GM13977 (cell line): ENCODE results near the gene SOX5.

Experiments used
- DNase-seq: peaks from one replicate; pipeline ENCODE4 v3.0.0; 2012; ENCODE audit warnings: low spot score
- CTCF ChIP-seq: IDR thresholded peaks from 2 replicates; pipeline ENCODE4 v1.5.1; 2012; ENCODE audit warnings: mild to moderate bottlenecking, control low read depth; ENCODE audit not compliant: insufficient read depth; ENCODE audit errors: extremely low read depth, missing control alignments
- in situ Hi-C: fragments of 300-500 bp; cut with MboI; formaldehyde crosslinking; loops from one replicate; pipeline ENCODE4 v1.12.0; 2022; ENCODE audit warnings: low sequenced_read_pairs, low pct_unique_long_range_greater_than_20kb, mixed read lengths, inconsistent platforms; ENCODE audit not compliant: unreplicated experiment

SOX5 gene

GRCh38 chr12:23566133-23566532 is 383.3 kb downstream of the SOX5 start:
- no peak for DNase-seq
- in situ Hi-C loops: no loop called here
- TF ChIP-seq CTCF: no peak

GRCh38 chr12:23564451-23565152 is 384.9 kb downstream of the SOX5 start:
- TF ChIP-seq CTCF: no peak
- no peak for DNase-seq
- in situ Hi-C loops: no loop called here

- no peak for DNase-seq
- no peak for TF ChIP-seq CTCF
- in situ Hi-C loops: no loop called here
Measured at GRCh38 chr12:23561364-23562345, 387.8 kb downstream of the SOX5 start.

GRCh38 chr12:23560611-23561010 is 388.9 kb downstream of the SOX5 start:
- TF ChIP-seq CTCF: no peak
- in situ Hi-C loops: no loop called here
- no peak for DNase-seq

- no peak for DNase-seq
- TF ChIP-seq CTCF: no peak
- in situ Hi-C loops: no loop called here
Measured at GRCh38 chr12:23559268-23559753, 390.2 kb downstream of the SOX5 start.

- in situ Hi-C loops: no loop called here
Measured at GRCh38 chr12:23556661-23557060, 392.8 kb downstream of the SOX5 start.

More at GRCh38 chr12:23556661-23557060, 392.8 kb downstream of the SOX5 start:
- DNase-seq: no peak
- TF ChIP-seq CTCF: no peak
